GM12878 (cell line): ENCODE data around the gene HRG.

ENCODE experiments used
- CTCF ChIP-seq, 3 experiments: IDR thresholded peaks in 2 of 3; conservative IDR thresholded peaks in 1 of 3; 2 replicates each; pipeline ENCODE4 v1.5.1; 2011; ENCODE audit warnings: low read depth in 3 of 3, low read length in 3 of 3, mild to moderate bottlenecking in 3 of 3, control low read depth in 2 of 3, moderate library complexity in 2 of 3, inconsistent platforms in 1 of 3, mixed read lengths in 1 of 3; ENCODE audit not compliant: control insufficient read depth in 2 of 3, insufficient read depth in 1 of 3; ENCODE audit errors: extremely low read depth in 1 of 3
- E2F8 ChIP-seq: fragments of 450-650 bp; IDR thresholded peaks from 2 replicates; pipeline ENCODE4 v1.6.1; 2018; ENCODE audit warnings: mild to moderate bottlenecking, low read depth, moderate library complexity; ENCODE audit not compliant: partially characterized antibody
- MAX ChIP-seq: IDR thresholded peaks from 2 replicates; pipeline ENCODE4 v1.6.1; 2012; ENCODE audit warnings: low read depth, low read length, improper control_type of control experiment
- POLR2A ChIP-seq: IDR thresholded peaks from 2 replicates; pipeline ENCODE4 v1.6.1; 2011; ENCODE audit warnings: low read depth, mild to moderate bottlenecking, low read length
- SP1 ChIP-seq: IDR thresholded peaks from one replicate; pipeline ENCODE4 v1.6.1; 2011; ENCODE audit warnings: low read depth, low read length
- TAF1 ChIP-seq: IDR thresholded peaks from 2 replicates; pipeline ENCODE4 v1.6.1; 2011; ENCODE audit warnings: mild to moderate bottlenecking, low read depth, low read length, borderline replicate concordance

- TF ChIP-seq E2F8 (no peak), POLR2A (no peak), MAX (no peak), TAF1 (no peak), CTCF (IDR thresholded peaks at IDR 0.05 in 2 of 3, conservative IDR thresholded peaks at IDR 0.05 in 1 of 3; ENCODE audit: control insufficient read depth in 2 of 3, extremely low read depth in 1 of 3, insufficient read depth in 1 of 3, low read depth in 3 of 3, low read length in 3 of 3) (no peak), SP1 (no peak)
These were observed 41.2 kb upstream of the HRG start for GRCh38 chr3:186624598-186624997.
